ENCODE data around the gene INPP4A. TPM values are rescaled to one million over a fixed set of nuclear protein-coding genes. Genes with fewer than 3 reads are reported as not detected.

INPP4A gene
- total and polyA plus RNA-seq, 2 donors (not counting 3 experiments of a cell fraction or from before 2014, with no cell fraction given): 14.9 to 28.8 TPM

- H3K36me3 ChIP-seq (ENCODE audit: control insufficient read depth in 2 of 2, extremely low read depth in 1 of 2, insufficient read depth in 2 of 2, low read length in 2 of 2): no peaks in the 10 kb centered on the region
- H3K4me2 ChIP-seq (ENCODE audit: insufficient read depth, low read length): no peak overlapping the region
- TF ChIP-seq MAX (IDR thresholded peaks at IDR 0.05; ENCODE audit: insufficient read depth, insufficient read length): no peak
- no peak for TF ChIP-seq POLR2A (IDR thresholded peaks at IDR 0.05; ENCODE audit: low read depth, low read length)
- TF ChIP-seq MYC (IDR thresholded peaks at IDR 0.05; ENCODE audit: low read depth, low read length): no peak
- no peak for TF ChIP-seq JUN (IDR thresholded peaks at IDR 0.05; ENCODE audit: borderline replicate concordance, insufficient read depth, insufficient read length, low read depth)
- TF ChIP-seq EZH2 (IDR thresholded peaks at IDR 0.05; ENCODE audit: borderline replicate concordance, low read depth, low read length, severe bottlenecking): no peak
- TF ChIP-seq CTCF (IDR thresholded peaks at IDR 0.05; ENCODE audit: extremely low read depth in 1 of 2, insufficient read depth in 1 of 2, low read depth in 1 of 2, low read length in 2 of 2): no peak
- no peak for TF ChIP-seq FOS (IDR thresholded peaks at IDR 0.05; ENCODE audit: borderline replicate concordance, insufficient read depth, low read length)
- TF ChIP-seq GATA2 (IDR thresholded peaks at IDR 0.05; ENCODE audit: insufficient read depth, insufficient read length, low read depth, low read length): no peak
- intact Hi-C loops (cut with micrococcal nuclease): no loop called here
- H3K27me3 ChIP-seq (ENCODE audit: control insufficient read depth in 2 of 2, insufficient read depth in 2 of 2, low read length in 2 of 2): no peaks in the 10 kb centered on the region
- DNase-seq (ENCODE audit: low read depth, low spot score) (no peak), FAIRE-seq (no peak)
- H3K4me1 ChIP-seq (ENCODE audit: control insufficient read depth, extremely low read depth, insufficient read depth, low read length): peaks cover 3% of the 10 kb centered on the region
- no peaks in the 10 kb centered on the region for H4K20me1 ChIP-seq (replicated peaks; ENCODE audit: control insufficient read depth, extremely low read depth, insufficient read depth, low read length)
- BruUV-seq (replicated peaks): no TSS peak
- H3K9me3 ChIP-seq (replicated peaks; ENCODE audit: control insufficient read depth, insufficient read depth, low read length): no peaks in the 10 kb centered on the region
- H3K9ac ChIP-seq (replicated peaks; ENCODE audit: extremely low read depth, insufficient read depth, low read length): no peak overlapping the region
- no peaks in the 10 kb centered on the region for H3K9me1 ChIP-seq (replicated peaks; ENCODE audit: control insufficient read depth, extremely low read depth, insufficient read depth, low read length)
- CTCF ChIA-PET: interaction anchor here (0.7 to 2.9 kb wide), 4 partner anchors 20 to 94 kb away, joined by 3 to 9 read pairs (median 4); no protein-coding TSS in a partner anchor
- H3K4me3 ChIP-seq (replicated peaks in 1 of 3; ENCODE audit: insufficient read depth in 1 of 3, low read depth in 1 of 3, low read length in 3 of 3): no peak overlapping the region
- POLR2A ChIA-PET: no interaction called here
- no peak overlapping the region for H2AFZ ChIP-seq (ENCODE audit: low read depth, low read length)
- no peak overlapping the region for H3K27ac ChIP-seq (ENCODE audit: insufficient read depth, low read depth, low read length)
- no peaks in the 10 kb centered on the region for H3K79me2 ChIP-seq (ENCODE audit: control insufficient read depth, insufficient read depth, low read length)
- dilution Hi-C loops (cut with MboI; ENCODE audit: extremely low pct_ligation_motif_present, low sequenced_read_pairs): no loop called here
Observed at GRCh38 chr2:98507461-98507860, 62.8 kb downstream of the INPP4A start.

All from endothelial cell of umbilical vein (primary cell).